IMR-90 (cell line): ENCODE measurements around the gene CEP72. TPM values are rescaled to one million over a fixed set of nuclear protein-coding genes. Genes with fewer than 3 reads are reported as not detected.

ENCODE experiments used
- ATAC-seq: fragments of 200-7000 bp; cut with Tn5 transposase; 2 replicates; pipeline ENCODE4 v1.9.1; 2020; ENCODE audit warnings: low read depth, mild to moderate bottlenecking, moderate library complexity
- BruUV-seq: library from RNA; stranded (reverse); fragments of 400-500 nt; replicated peaks from 2 replicates; lab custom pipeline; 2021; lab: Mats Ljungman, UMichigan
- CTCF ChIA-PET: fragments of 300-600 bp; formaldehyde crosslinking; extraction: SDS; loops from one replicate; lab custom pipeline; 2021; ENCODE audit warnings: antibody characterized with exemption; lab: Yijun Ruan, JAX
- POLR2A ChIA-PET: fragments of 300-600 bp; sonication (Branson Sonifier 250); formaldehyde crosslinking; loops from one replicate; lab custom pipeline; 2022; ENCODE audit warnings: antibody characterized with exemption; ENCODE audit not compliant: unreplicated experiment; lab: Charles Lee
- DNase-seq: peaks from one replicate; pipeline ENCODE4 v3.0.0; 2013
- H2AFZ ChIP-seq: replicated peaks from 2 replicates; pipeline ENCODE3; 2013; ENCODE audit warnings: low read length, mild to moderate bottlenecking; ENCODE audit not compliant: poor library complexity
- H2AK5ac ChIP-seq: 2 replicates; pipeline ENCODE4 v1.6.1; 2013; ENCODE audit warnings: low read depth, low read length, inconsistent platforms
- H2AK9ac ChIP-seq: replicated peaks from 2 replicates; pipeline ENCODE3; 2013; ENCODE audit warnings: mild to moderate bottlenecking, low read depth, low read length, moderate library complexity; ENCODE audit not compliant: poor library complexity
- H2BK120ac ChIP-seq: 2 replicates; pipeline ENCODE4 v1.6.1; 2013; ENCODE audit warnings: low read depth, low read length, inconsistent platforms
- H2BK15ac ChIP-seq: 3 replicates; pipeline ENCODE4 v1.6.1; 2013; ENCODE audit warnings: low read depth, low read length, inconsistent platforms
- H2BK20ac ChIP-seq: 2 replicates; pipeline ENCODE4 v1.6.1; 2013; ENCODE audit warnings: low read depth, mild to moderate bottlenecking, inconsistent platforms, low read length, moderate library complexity
- H2BK5ac ChIP-seq: 2 replicates; pipeline ENCODE4 v1.6.1; 2013; ENCODE audit warnings: mild to moderate bottlenecking, low read depth, low read length, inconsistent platforms; ENCODE audit not compliant: poor library complexity, severe bottlenecking
- H3K14ac ChIP-seq: replicated peaks from 2 replicates; pipeline ENCODE4 v1.6.1; 2013; ENCODE audit warnings: low read depth, low read length, inconsistent platforms
- H3K18ac ChIP-seq: 2 replicates; pipeline ENCODE4 v1.6.1; 2013; ENCODE audit warnings: low read depth, low read length, control low read depth
- H3K23ac ChIP-seq: 2 replicates; pipeline ENCODE4 v1.6.1; 2013; ENCODE audit warnings: low read depth, low read length, inconsistent platforms
- H3K27ac ChIP-seq: 2 replicates; pipeline ENCODE4 v1.5.1; 2013; ENCODE audit warnings: mild to moderate bottlenecking, control low read depth, low read length; ENCODE audit not compliant: insufficient read depth
- H3K27me3 ChIP-seq: 2 replicates; pipeline ENCODE4 v1.6.1; 2013; ENCODE audit warnings: low read length; ENCODE audit not compliant: control insufficient read depth, insufficient read depth
- H3K36me3 ChIP-seq: 2 replicates; pipeline ENCODE4 v1.6.1; 2013; ENCODE audit warnings: low read length, mixed read lengths; ENCODE audit not compliant: control insufficient read depth, insufficient read depth
- H3K4ac ChIP-seq: 2 replicates; pipeline ENCODE4 v1.6.1; 2013; ENCODE audit warnings: low read depth, low read length, inconsistent platforms
- H3K4me1 ChIP-seq: 2 replicates; pipeline ENCODE4 v1.6.1; 2013; ENCODE audit warnings: low read length, mixed read lengths; ENCODE audit not compliant: control insufficient read depth, insufficient read depth
- H3K4me2 ChIP-seq: 2 replicates; pipeline ENCODE4 v1.6.1; 2013; ENCODE audit warnings: low read depth, mild to moderate bottlenecking, control low read depth, low read length, moderate library complexity
- H3K4me3 ChIP-seq: 2 replicates; pipeline ENCODE4 v1.5.1; 2013; ENCODE audit warnings: low read depth, mild to moderate bottlenecking, control low read depth, low read length, moderate library complexity; ENCODE audit not compliant: insufficient read depth
- H3K56ac ChIP-seq: 2 replicates; pipeline ENCODE4 v1.6.1; 2013; ENCODE audit warnings: low read length, inconsistent platforms; ENCODE audit not compliant: insufficient read depth; ENCODE audit errors: extremely low read depth
- H3K79me1 ChIP-seq, 2 experiments: 2 replicates each; pipeline ENCODE4 v1.6.1; 2013; ENCODE audit warnings: low read length in 2 of 2, inconsistent platforms in 1 of 2, low read depth in 1 of 2
- H3K9ac ChIP-seq: 2 replicates; pipeline ENCODE4 v1.6.1; 2013; ENCODE audit warnings: low read depth, low read length, control low read depth
- H3K9me1 ChIP-seq: 2 replicates; pipeline ENCODE4 v1.6.1; 2013; ENCODE audit warnings: low read length, inconsistent platforms; ENCODE audit not compliant: insufficient read depth
- H3K9me3 ChIP-seq: 2 replicates; pipeline ENCODE4 v1.6.1; 2013; ENCODE audit warnings: low read length; ENCODE audit not compliant: control insufficient read depth, insufficient read depth
- H4K20me1 ChIP-seq: 2 replicates; pipeline ENCODE4 v1.6.1; 2013; ENCODE audit warnings: low read length, inconsistent platforms; ENCODE audit not compliant: insufficient read depth
- H4K5ac ChIP-seq: 2 replicates; pipeline ENCODE4 v1.6.1; 2013; ENCODE audit warnings: mild to moderate bottlenecking, low read depth, low read length, control low read depth
- H4K8ac ChIP-seq, 2 experiments: 2 replicates each; pipeline ENCODE4 v1.6.1; 2013; ENCODE audit warnings: low read depth in 2 of 2, low read length in 2 of 2, control low read depth in 1 of 2, inconsistent platforms in 1 of 2
- H4K91ac ChIP-seq: 2 replicates; pipeline ENCODE4 v1.6.1; 2013; ENCODE audit warnings: low read depth, low read length, inconsistent platforms; ENCODE audit not compliant: insufficient read depth
- BHLHE40 ChIP-seq: fragments of 150-350 bp; IDR thresholded peaks from 2 replicates; pipeline ENCODE4 v1.6.1; 2016; ENCODE audit warnings: mild to moderate bottlenecking, low read depth, low read length
- CEBPB ChIP-seq: IDR thresholded peaks from 2 replicates; pipeline ENCODE4 v1.6.1; 2012; ENCODE audit warnings: low read depth, low read length, improper control_type of control experiment
- CHD1 ChIP-seq: IDR thresholded peaks from 2 replicates; pipeline ENCODE4 v1.6.1; 2012; ENCODE audit warnings: low read depth, low read length, improper control_type of control experiment
- FOS ChIP-seq: fragments of 150-350 bp; IDR thresholded peaks from 2 replicates; pipeline ENCODE4 v1.6.1; 2016; ENCODE audit warnings: low read depth, low read length
- MAFK ChIP-seq: IDR thresholded peaks from 2 replicates; pipeline ENCODE4 v1.6.1; 2012; ENCODE audit warnings: low read depth, low read length, improper control_type of control experiment
- MAZ ChIP-seq: IDR thresholded peaks from 2 replicates; pipeline ENCODE4 v1.6.1; 2012; ENCODE audit warnings: low read depth, mild to moderate bottlenecking, low read length, improper control_type of control experiment, moderate library complexity, borderline replicate concordance
- MXI1 ChIP-seq: IDR thresholded peaks from 2 replicates; pipeline ENCODE4 v1.6.1; 2012; ENCODE audit warnings: low read depth, mild to moderate bottlenecking, low read length, moderate library complexity, borderline replicate concordance
- NFE2L2 ChIP-seq: fragments of 150-350 bp; IDR thresholded peaks from 2 replicates; pipeline ENCODE4 v1.6.1; 2016; ENCODE audit warnings: low read depth, mild to moderate bottlenecking, low read length
- POLR2A ChIP-seq: IDR thresholded peaks from 2 replicates; pipeline ENCODE4 v1.6.1; 2012; ENCODE audit warnings: mild to moderate bottlenecking, low read depth, low read length
- RAD21 ChIP-seq: IDR thresholded peaks from 2 replicates; pipeline ENCODE4 v1.6.1; 2012; ENCODE audit warnings: low read length, improper control_type of control experiment
- RCOR1 ChIP-seq: IDR thresholded peaks from 2 replicates; pipeline ENCODE4 v1.6.1; 2012; ENCODE audit warnings: mild to moderate bottlenecking, low read length, improper control_type of control experiment; ENCODE audit not compliant: insufficient replicate concordance
- SMC3 ChIP-seq: fragments of 150-350 bp; IDR thresholded peaks from 2 replicates; pipeline ENCODE4 v1.6.1; 2016; ENCODE audit warnings: low read depth, mild to moderate bottlenecking, antibody characterized with exemption, low read length, moderate library complexity
- WGBS, 2 experiments: methylation state at CpG; one replicate each; pipeline versions ENCODE4 v1.1.5 to v1.1.7; 2013; ENCODE audit warnings: missing lambda C conversion rate in 2 of 2; ENCODE audit not compliant: insufficient read length in 1 of 2; ENCODE audit errors: extremely low coverage in 2 of 2; 5-methylcytosine and 5-hydroxymethylcytosine counted together
- dilution Hi-C: fragments of 300-500 bp; cut with HindIII; formaldehyde crosslinking; loops from one replicate; pipeline ENCODE4 v1.14.3; 2018; ENCODE audit warnings: low sequenced_read_pairs; ENCODE audit not compliant: unreplicated experiment
- in situ Hi-C: fragments of 300-500 bp; cut with MboI; formaldehyde crosslinking; loops from 3 replicates; pipeline ENCODE4 v1.14.3; 2019; ENCODE audit warnings: low sequenced_read_pairs, inconsistent platforms, mixed read lengths
- intact Hi-C: fragments of 100-400 bp; cut with micrococcal nuclease; formaldehyde crosslinking; loops from 2 replicates; pipeline ENCODE4 v1.10.0; 2022
- polyA plus RNA-seq, 3 experiments: library from polyadenylated mRNA; depleted of rRNA; stranded (reverse); fragments of >200 nt; gene quantifications; 2 replicates each; pipeline ENCODE4 v1.2.3, GENCODE V29; 2012; ENCODE audit warnings: low replicate concordance in 1 of 3
- total RNA-seq: library from RNA; depleted of rRNA; stranded (reverse); fragments of >200 nt; gene quantifications from 2 replicates; pipeline ENCODE4 v1.2.3, GENCODE V29; 2012
- TF ChIP-seq, protein P1 (sequence below): conservative IDR thresholded peaks from 2 replicates; pipeline ENCODE4 v1.5.1; 2012; ENCODE audit warnings: mild to moderate bottlenecking, low read depth, low read length, improper control_type of control experiment
- TF ChIP-seq, protein P2 (sequence below): fragments of 150-350 bp; IDR thresholded peaks from 2 replicates; pipeline ENCODE4 v1.6.1; 2017; ENCODE audit warnings: mild to moderate bottlenecking, antibody characterized with exemption, low read length, low read depth
- TF ChIP-seq, protein P3 (sequence below): fragments of 150-350 bp; IDR thresholded peaks from 2 replicates; pipeline ENCODE4 v1.6.1; 2016; ENCODE audit warnings: low read depth, mild to moderate bottlenecking, low read length, moderate library complexity, borderline replicate concordance

CEP72 gene
- total and polyA plus RNA-seq, 2 of the 4 experiments (the other 2 are of a cell fraction) = 2.9 to 4.3 TPM

DNA sequence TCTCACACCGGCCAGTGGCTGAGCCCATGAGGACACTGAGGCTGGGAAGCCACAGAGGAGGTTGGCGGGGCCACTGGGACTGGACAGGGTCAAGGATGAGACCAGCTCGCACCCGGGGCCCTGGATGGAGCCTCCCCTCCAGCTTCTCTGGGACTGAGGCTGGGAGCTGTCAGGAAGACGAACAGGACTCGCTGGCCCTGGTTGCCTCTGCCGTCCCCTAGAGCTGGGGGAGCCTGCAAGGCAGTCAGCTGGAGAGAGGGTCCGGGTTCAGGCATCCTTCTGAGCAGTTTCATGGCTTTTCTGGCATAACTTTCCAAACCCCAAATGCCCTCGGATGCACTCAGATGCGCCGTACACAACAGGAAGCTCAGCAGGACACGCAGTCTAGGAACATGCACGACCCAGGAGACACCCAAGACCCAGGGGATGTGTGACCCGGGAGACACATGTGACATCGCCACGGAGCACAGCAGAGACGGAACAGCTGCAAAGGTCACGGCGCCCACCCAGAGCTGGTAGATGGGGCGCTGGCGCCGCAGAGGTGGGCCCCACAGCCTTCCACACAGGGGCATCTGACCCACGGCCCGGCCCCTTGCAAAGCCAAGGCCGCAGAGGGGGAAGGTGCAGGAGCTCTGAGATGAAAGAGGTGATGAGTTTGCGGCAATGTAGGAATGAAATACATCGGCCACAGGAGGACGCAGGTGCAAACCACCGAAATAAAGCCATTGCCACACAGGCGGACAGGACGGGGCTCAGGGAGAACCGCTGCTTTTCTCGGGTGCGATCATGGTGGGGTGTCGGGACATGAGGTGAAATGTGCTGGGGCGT lies 63.9 kb downstream of the CEP72 start:
- no peak overlapping the region for H3K4me2 ChIP-seq
- ChIA-PET POLR2A (no interaction called here), CTCF (no interaction called here)
- no peak overlapping the region for H4K5ac ChIP-seq
- H3K4ac ChIP-seq = no peak overlapping the region
- H2AFZ ChIP-seq = no peak overlapping the region
- H3K9me3 ChIP-seq = no peaks in the 10 kb centered on the region
- H2BK20ac ChIP-seq = no peak overlapping the region
- H2BK120ac ChIP-seq = no peak overlapping the region
- DNase-seq = no peak
- no TSS peak for BruUV-seq
- 82% methylated on average over 18 of the region's 36 CpGs; no CpG with 5 or more reads in 1 of the 2 experiments for WGBS, 2 experiments
- H3K14ac ChIP-seq = no peak overlapping the region
- dilution Hi-C loops = no loop called here
- in situ Hi-C loops = no loop called here
- no peaks in the 10 kb centered on the region; the same call in 1 of the 2 replicates for H3K4me1 ChIP-seq
- no peaks in the 10 kb centered on the region for H3K79me1 ChIP-seq
- no peak overlapping the region for H3K18ac ChIP-seq
- no peak overlapping the region for H3K23ac ChIP-seq
- no peaks in the 10 kb centered on the region for H4K20me1 ChIP-seq
- no peak overlapping the region for H2BK5ac ChIP-seq
- peaks cover 16% of the 10 kb centered on the region; the same call in 1 of the 2 replicates for H3K27me3 ChIP-seq
- no peak overlapping the region for H2AK5ac ChIP-seq
- no peak overlapping the region for H3K4me3 ChIP-seq
- H3K56ac ChIP-seq = no peak overlapping the region
- intact Hi-C loops = no loop called here
- no peak overlapping the region for H4K8ac ChIP-seq
- no peak for ATAC-seq
- H2BK15ac ChIP-seq = no peak overlapping the region
- H3K27ac ChIP-seq = no peak overlapping the region
- H2AK9ac ChIP-seq = no peak overlapping the region
- H3K36me3 ChIP-seq = no peaks in the 10 kb centered on the region
- no peaks in the 10 kb centered on the region for H3K9me1 ChIP-seq
- no peak overlapping the region for H3K9ac ChIP-seq
- H4K91ac ChIP-seq = no peak overlapping the region
- TF ChIP-seq, protein P1, sequence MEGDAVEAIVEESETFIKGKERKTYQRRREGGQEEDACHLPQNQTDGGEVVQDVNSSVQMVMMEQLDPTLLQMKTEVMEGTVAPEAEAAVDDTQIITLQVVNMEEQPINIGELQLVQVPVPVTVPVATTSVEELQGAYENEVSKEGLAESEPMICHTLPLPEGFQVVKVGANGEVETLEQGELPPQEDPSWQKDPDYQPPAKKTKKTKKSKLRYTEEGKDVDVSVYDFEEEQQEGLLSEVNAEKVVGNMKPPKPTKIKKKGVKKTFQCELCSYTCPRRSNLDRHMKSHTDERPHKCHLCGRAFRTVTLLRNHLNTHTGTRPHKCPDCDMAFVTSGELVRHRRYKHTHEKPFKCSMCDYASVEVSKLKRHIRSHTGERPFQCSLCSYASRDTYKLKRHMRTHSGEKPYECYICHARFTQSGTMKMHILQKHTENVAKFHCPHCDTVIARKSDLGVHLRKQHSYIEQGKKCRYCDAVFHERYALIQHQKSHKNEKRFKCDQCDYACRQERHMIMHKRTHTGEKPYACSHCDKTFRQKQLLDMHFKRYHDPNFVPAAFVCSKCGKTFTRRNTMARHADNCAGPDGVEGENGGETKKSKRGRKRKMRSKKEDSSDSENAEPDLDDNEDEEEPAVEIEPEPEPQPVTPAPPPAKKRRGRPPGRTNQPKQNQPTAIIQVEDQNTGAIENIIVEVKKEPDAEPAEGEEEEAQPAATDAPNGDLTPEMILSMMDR = no peak
- TF ChIP-seq, protein P2, sequence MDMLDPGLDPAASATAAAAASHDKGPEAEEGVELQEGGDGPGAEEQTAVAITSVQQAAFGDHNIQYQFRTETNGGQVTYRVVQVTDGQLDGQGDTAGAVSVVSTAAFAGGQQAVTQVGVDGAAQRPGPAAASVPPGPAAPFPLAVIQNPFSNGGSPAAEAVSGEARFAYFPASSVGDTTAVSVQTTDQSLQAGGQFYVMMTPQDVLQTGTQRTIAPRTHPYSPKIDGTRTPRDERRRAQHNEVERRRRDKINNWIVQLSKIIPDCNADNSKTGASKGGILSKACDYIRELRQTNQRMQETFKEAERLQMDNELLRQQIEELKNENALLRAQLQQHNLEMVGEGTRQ = no peak
- TF ChIP-seq CEBPB (no peak), MXI1 (no peak), POLR2A (no peak), BHLHE40 (no peak), RCOR1 (no peak), MAFK (no peak), RAD21 (no peak), MAZ (no peak), SMC3 (no peak), NFE2L2 (no peak), FOS (no peak), CHD1 (no peak)
- TF ChIP-seq, protein P3, sequence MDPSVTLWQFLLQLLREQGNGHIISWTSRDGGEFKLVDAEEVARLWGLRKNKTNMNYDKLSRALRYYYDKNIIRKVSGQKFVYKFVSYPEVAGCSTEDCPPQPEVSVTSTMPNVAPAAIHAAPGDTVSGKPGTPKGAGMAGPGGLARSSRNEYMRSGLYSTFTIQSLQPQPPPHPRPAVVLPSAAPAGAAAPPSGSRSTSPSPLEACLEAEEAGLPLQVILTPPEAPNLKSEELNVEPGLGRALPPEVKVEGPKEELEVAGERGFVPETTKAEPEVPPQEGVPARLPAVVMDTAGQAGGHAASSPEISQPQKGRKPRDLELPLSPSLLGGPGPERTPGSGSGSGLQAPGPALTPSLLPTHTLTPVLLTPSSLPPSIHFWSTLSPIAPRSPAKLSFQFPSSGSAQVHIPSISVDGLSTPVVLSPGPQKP = no peak
